Gastrocnemius medialis (tissue), 4 donors: ENCODE data around the gene RNU7-1. TPM values are rescaled to one million over a fixed set of nuclear protein-coding genes. Genes with fewer than 3 reads are reported as not detected.
A peak's percentile ranks its signal among the peaks of the same experiment; 100 is the strongest.

Experiments used
- ATAC-seq, 2 donors: fragments of 150-250 bp; one replicate each; pipeline ENCODE4 v1.9.1; 2016
- DNase-seq, 2 donors: peaks; one replicate each; pipeline ENCODE4 v3.0.0-alpha.2; 2019
- H3K27ac ChIP-seq, 4 donors: fragments of 200-600 bp; sonication (generic); 1 replicate in 1 of 4; 2 replicates in 3 of 4; pipeline ENCODE4 v1.5.1; 2016 to 2018; ENCODE audit warnings: mild to moderate bottlenecking in 2 of 4, moderate library complexity in 1 of 4
- H3K27me3 ChIP-seq, 3 donors: fragments of 200-600 bp; sonication (generic) in 2 of 3; 1 replicate in 1 of 3; 2 replicates in 2 of 3; pipeline versions ENCODE4 v1.5.1 to v1.6.0; 2016 to 2019; ENCODE audit warnings: mild to moderate bottlenecking in 1 of 3, moderate library complexity in 1 of 3
- H3K36me3 ChIP-seq, 2 donors: fragments of 200-600 bp; sonication (generic) in 1 of 2; one replicate each; pipeline ENCODE4 v1.5.1; 2017 to 2018
- H3K4me1 ChIP-seq, 2 donors: fragments of 200-600 bp; sonication (generic) in 1 of 2; one replicate each; pipeline ENCODE4 v1.5.1; 2016 to 2017; ENCODE audit warnings: mild to moderate bottlenecking in 2 of 2
- H3K4me3 ChIP-seq, 4 donors: fragments of 200-600 bp; sonication (generic) in 3 of 4; 1 replicate in 1 of 4; 2 replicates in 3 of 4; pipeline ENCODE4 v1.5.1; 2016 to 2019; ENCODE audit warnings: mild to moderate bottlenecking in 2 of 4
- H3K9me3 ChIP-seq, 3 donors: fragments of 200-600 bp; sonication (generic) in 2 of 3; 1 replicate in 1 of 3; 2 replicates in 2 of 3; pipeline ENCODE4 v1.5.1; 2016 to 2019
- POLR2A ChIP-seq, 2 donors: fragments of 450-650 bp; IDR thresholded peaks; one replicate each; pipeline ENCODE4 v1.6.1; 2017; ENCODE audit warnings: antibody characterized with exemption in 2 of 2, mild to moderate bottlenecking in 2 of 2, moderate library complexity in 2 of 2
- in situ Hi-C, 4 donors: fragments of 200-750 bp; cut with MboI; loops; one replicate each; pipeline versions ENCODE4 v1.15.0 to v1.8.0; 2017; ENCODE audit warnings: low sequenced_read_pairs in 4 of 4
- intact Hi-C: fragments of 100-400 bp; cut with DNase I; formaldehyde crosslinking; loops from one replicate; pipeline ENCODE4 v1.15.1; 2023; ENCODE audit warnings: low total_unique reads
- total RNA-seq, 4 donors: library from RNA; depleted of rRNA; stranded (reverse); fragments of >200 nt; gene quantifications; one replicate each; pipeline versions ENCODE4 v1.1.0 to v1.2.3, GENCODE V29; 2016
- TF ChIP-seq, protein P1 (sequence below), 5 experiments: fragments of 450-650 bp in 3 of 5; fragments of 200-600 bp in 2 of 5; sonication (generic) in 2 of 5; IDR thresholded peaks in 4 of 5; conservative IDR thresholded peaks in 1 of 5; 1 replicate in 4 of 5; 2 replicates in 1 of 5; pipeline ENCODE4 v1.5.1; 2016 to 2019; ENCODE audit warnings: antibody characterized with exemption in 5 of 5, mild to moderate bottlenecking in 3 of 5, moderate library complexity in 3 of 5

Gene RNU7-1
- total RNA-seq, 4 donors from 2014 or later: not detected

DNA sequence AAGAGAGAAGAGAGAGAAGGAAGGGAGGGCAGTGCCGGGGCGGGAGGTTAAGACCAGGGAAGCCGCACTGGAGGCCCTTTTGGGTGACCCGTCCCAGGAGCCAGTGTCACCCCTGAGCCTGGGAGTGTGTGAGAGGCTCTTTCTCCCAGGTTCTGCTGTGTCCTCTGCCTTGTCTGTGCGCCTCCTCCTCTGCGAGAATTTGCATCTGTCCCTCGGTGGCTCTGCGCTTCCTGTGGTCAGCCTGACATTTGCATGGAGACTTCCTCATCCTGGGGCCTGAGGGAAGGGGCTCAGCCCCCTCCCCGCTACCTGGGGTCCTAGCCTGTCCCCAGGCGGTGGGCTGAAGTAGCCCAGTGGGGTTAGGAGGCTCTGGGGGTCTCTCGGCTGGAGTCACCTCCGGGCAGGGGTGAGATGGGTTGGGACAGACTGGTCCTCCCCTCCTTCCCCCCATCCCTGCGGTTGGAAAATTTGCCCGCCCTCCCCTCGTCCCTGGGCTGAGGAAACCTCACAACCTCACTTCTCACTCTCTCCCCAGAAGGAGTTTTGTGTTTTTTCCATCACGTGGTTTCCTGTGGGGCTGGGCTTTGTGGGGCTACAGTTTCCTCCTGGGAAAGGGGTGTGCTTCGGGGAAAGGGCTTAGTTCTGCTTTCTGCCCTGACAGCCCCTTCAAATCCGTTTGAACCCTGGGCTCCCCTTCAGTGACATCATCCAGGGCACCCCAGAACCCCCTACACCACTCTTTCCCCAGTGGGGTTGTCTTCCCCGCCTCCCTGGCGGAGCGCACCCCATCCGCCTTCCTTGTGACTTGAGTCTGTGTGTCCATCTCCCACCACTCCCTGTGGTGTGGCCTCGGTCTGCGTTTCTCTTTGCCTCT, 10.1 kb downstream of the RNU7-1 start:
- TF ChIP-seq POLR2A (IDR thresholded peaks at IDR 0.05): peak; percentile 13 to 24
- TF ChIP-seq, protein P1, sequence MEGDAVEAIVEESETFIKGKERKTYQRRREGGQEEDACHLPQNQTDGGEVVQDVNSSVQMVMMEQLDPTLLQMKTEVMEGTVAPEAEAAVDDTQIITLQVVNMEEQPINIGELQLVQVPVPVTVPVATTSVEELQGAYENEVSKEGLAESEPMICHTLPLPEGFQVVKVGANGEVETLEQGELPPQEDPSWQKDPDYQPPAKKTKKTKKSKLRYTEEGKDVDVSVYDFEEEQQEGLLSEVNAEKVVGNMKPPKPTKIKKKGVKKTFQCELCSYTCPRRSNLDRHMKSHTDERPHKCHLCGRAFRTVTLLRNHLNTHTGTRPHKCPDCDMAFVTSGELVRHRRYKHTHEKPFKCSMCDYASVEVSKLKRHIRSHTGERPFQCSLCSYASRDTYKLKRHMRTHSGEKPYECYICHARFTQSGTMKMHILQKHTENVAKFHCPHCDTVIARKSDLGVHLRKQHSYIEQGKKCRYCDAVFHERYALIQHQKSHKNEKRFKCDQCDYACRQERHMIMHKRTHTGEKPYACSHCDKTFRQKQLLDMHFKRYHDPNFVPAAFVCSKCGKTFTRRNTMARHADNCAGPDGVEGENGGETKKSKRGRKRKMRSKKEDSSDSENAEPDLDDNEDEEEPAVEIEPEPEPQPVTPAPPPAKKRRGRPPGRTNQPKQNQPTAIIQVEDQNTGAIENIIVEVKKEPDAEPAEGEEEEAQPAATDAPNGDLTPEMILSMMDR (IDR thresholded peaks at IDR 0.05 in 4 of 5, conservative IDR thresholded peaks at IDR 0.05 in 1 of 5): no peak
- H3K27me3 ChIP-seq: no peaks in the 10 kb centered on the region
- H3K36me3 ChIP-seq: no peaks in the 10 kb centered on the region
- peak overlapping the region in 1 of 4 donors; percentile 42 for H3K4me3 ChIP-seq
- intact Hi-C loops (no loop called here), in situ Hi-C loops (no loop called here)
- peak in 1 of 2 donors; percentile 18 for DNase-seq
- ATAC-seq: peak; percentile 21 to 55
- no peaks in the 10 kb centered on the region for H3K4me1 ChIP-seq
- H3K9me3 ChIP-seq: no peaks in the 10 kb centered on the region
- H3K27ac ChIP-seq: peak overlapping the region in 3 of 4 donors; percentile 35 to 43 (median 41)

DNA sequence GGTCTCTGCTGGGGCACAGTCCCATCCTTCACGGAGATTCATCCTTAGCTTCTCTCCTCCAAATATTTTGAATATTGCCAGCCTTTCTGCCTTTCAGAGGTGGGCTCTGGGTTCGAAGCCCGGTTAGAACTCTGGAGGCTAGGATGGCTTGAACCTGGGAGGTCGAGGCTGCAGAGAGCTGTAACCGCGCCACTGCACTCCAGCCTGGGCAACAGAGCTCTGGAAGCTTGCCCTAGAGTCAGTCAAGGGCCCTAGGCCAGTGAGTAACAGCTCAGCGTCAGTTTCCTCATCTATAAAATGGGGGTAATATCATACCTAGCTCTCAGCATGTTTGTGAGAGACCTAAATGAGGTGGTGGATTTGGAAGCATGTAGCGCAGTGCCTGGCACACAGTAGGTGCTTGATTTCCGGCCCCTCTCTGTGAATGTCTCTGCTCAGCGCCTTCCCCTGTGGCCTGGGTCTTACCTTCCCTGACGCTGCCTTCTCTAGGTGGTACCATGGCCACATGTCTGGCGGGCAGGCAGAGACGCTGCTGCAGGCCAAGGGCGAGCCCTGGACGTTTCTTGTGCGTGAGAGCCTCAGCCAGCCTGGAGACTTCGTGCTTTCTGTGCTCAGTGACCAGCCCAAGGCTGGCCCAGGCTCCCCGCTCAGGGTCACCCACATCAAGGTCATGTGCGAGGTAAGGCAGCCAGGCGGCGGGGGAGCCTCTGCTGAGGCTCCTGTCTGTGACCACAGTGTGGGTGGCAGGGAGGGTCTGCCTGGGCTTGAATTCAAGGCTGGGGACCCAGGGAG, 10.9 kb downstream of the RNU7-1 start:
- intact Hi-C loops (no loop called here), in situ Hi-C loops (no loop called here)
- Histone ChIP-seq H3K4me1 (no peaks in the 10 kb centered on the region), H3K9me3 (no peaks in the 10 kb centered on the region), H3K36me3 (no peaks in the 10 kb centered on the region), H3K27ac (peak overlapping the region in 1 of 4 donors; percentile 43), H3K4me3 (no peak overlapping the region), H3K27me3 (no peaks in the 10 kb centered on the region)
- no peak for ATAC-seq
- TF ChIP-seq POLR2A (IDR thresholded peaks at IDR 0.05): no peak
- TF ChIP-seq, protein P1 (IDR thresholded peaks at IDR 0.05 in 4 of 5, conservative IDR thresholded peaks at IDR 0.05 in 1 of 5): no peak
- no peak for DNase-seq

DNA sequence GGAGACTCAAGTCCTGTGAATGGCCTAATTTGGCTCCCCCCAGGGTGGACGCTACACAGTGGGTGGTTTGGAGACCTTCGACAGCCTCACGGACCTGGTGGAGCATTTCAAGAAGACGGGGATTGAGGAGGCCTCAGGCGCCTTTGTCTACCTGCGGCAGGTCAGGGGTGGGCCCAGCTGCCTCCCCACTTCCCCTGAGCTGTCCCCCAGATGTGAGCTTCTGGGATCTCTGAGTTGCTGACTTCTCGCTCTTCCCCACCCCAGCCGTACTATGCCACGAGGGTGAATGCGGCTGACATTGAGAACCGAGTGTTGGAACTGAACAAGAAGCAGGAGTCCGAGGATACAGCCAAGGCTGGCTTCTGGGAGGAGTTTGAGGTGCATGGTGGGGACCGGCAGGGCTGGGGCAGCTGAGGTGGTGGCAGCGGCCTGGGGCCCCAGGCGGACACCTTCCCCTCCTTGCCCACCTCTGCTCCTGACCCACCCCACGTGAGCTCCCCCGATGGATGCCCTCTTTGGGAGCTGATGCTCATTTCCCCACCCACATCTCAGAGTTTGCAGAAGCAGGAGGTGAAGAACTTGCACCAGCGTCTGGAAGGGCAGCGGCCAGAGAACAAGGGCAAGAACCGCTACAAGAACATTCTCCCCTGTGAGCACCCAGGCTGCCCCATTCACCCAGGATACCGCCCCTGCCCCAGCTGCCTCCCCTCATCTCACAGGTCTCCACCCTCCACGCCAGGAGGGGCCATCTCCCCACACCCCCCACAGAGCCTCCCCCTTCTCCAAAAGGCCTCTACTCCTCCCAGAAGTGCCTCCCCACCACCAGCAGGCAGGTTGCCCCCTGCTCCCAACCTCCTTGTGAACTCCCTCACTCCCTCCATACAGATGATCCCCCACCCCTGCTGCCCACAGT, 11.7 kb downstream of the RNU7-1 start:
- ATAC-seq (no peak), DNase-seq (no peak)
- H3K27me3 ChIP-seq: no peaks in the 10 kb centered on the region
- H3K4me1 ChIP-seq: peaks cover 0 to 3% of the 10 kb centered on the region in 2 donors
- in situ Hi-C loops: no loop called here
- H3K27ac ChIP-seq: no peak overlapping the region
- no peaks in the 10 kb centered on the region for H3K9me3 ChIP-seq
- TF ChIP-seq, protein P1 (IDR thresholded peaks at IDR 0.05 in 4 of 5, conservative IDR thresholded peaks at IDR 0.05 in 1 of 5): no peak
- no peak for TF ChIP-seq POLR2A (IDR thresholded peaks at IDR 0.05)
- H3K4me3 ChIP-seq: no peak overlapping the region
- no peaks in the 10 kb centered on the region for H3K36me3 ChIP-seq
- intact Hi-C loops: no loop called here

DNA sequence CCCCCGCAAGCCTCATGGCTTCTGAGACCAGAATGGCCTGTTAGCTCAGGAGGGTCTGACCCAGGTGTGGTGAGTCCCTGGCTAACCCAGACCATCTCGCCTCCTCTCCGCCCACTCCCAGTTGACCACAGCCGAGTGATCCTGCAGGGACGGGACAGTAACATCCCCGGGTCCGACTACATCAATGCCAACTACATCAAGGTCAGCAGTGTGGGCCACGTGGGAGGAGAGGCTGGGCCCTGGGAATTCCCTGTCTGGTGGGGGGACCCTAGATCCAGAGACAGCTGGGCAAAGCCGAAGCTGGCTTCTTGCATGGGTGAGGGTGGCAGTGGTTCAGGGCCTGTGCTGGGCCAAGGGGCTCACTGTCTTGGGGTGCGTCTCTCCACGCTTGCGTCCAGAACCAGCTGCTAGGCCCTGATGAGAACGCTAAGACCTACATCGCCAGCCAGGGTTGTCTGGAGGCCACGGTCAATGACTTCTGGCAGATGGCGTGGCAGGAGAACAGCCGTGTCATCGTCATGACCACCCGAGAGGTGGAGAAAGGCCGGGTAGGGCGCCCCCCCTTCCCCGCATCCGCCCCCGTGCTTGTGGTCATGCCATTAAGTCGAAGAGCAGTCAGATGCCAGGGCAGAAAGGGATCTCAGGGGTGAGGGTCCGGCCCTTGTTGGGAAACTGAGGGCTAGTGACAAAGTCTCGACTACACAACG, 12.6 kb downstream of the RNU7-1 start:
- Histone ChIP-seq H3K27me3 (no peaks in the 10 kb centered on the region), H3K36me3 (no peaks in the 10 kb centered on the region), H3K4me1 (peaks cover 4 to 11% of the 10 kb centered on the region in 2 donors), H3K4me3 (no peak overlapping the region), H3K27ac (no peak overlapping the region), H3K9me3 (no peaks in the 10 kb centered on the region)
- ATAC-seq (no peak), DNase-seq (peak in 1 of 2 donors; percentile 16)
- in situ Hi-C loops: no loop called here
- intact Hi-C loops: no loop called here
- TF ChIP-seq POLR2A (IDR thresholded peaks at IDR 0.05): no peak
- TF ChIP-seq, protein P1 (IDR thresholded peaks at IDR 0.05 in 4 of 5, conservative IDR thresholded peaks at IDR 0.05 in 1 of 5): no peak
